Activated CD8-positive, alpha-beta T cell treated with anti-CD3 and anti-CD28 coated beads, Interleukin-2, amount 10 ng/mL, durations not matched to agents 7 days and 5 days (primary cell): Measurements from ENCODE around the gene PRKX. TPM values are rescaled to one million over a fixed set of nuclear protein-coding genes. Genes with fewer than 3 reads are reported as not detected.
"Not testable (repeated sequence)": the region's sequence is repeated elsewhere in the genome, so short reads cannot be mapped to it uniquely, and the experiment has no call there.

Experiments
- ATAC-seq: fragments of 150-1000 bp; cut with Tn5 transposase; one replicate; pipeline ENCODE4 v1.10.0; 2021; ENCODE audit warnings: moderate library complexity
- CTCF ChIA-PET: fragments of 350-600 bp; sonication (Branson Sonifier 250); formaldehyde crosslinking; loops from one replicate; lab custom pipeline; 2021; ENCODE audit warnings: antibody characterized with exemption; lab: Charles Lee
- POLR2A ChIA-PET: fragments of 350-600 bp; sonication (Branson Sonifier 250); formaldehyde crosslinking; loops from one replicate; lab custom pipeline; 2021; ENCODE audit warnings: antibody characterized with exemption; lab: Charles Lee
- DNase-seq: peaks from one replicate; pipeline ENCODE4 v3.0.0-alpha.2; 2020
- H3K27ac Mint-ChIP-seq: one replicate; pipeline ENCODE4 v1.8.0; 2021; ENCODE audit warnings: mild to moderate bottlenecking, mixed read lengths
- H3K27me3 Mint-ChIP-seq: one replicate; pipeline ENCODE4 v1.8.0; 2021; ENCODE audit warnings: low read depth, mixed read lengths
- H3K36me3 Mint-ChIP-seq: one replicate; pipeline ENCODE4 v1.8.0; 2021; ENCODE audit warnings: low read depth, mixed read lengths
- H3K4me1 Mint-ChIP-seq: one replicate; pipeline ENCODE4 v1.8.0; 2021; ENCODE audit warnings: low read depth, mixed read lengths
- H3K4me3 Mint-ChIP-seq: one replicate; pipeline ENCODE4 v1.8.0; 2021; ENCODE audit warnings: mild to moderate bottlenecking, mixed read lengths
- H3K9me3 Mint-ChIP-seq: one replicate; pipeline ENCODE4 v1.8.0; 2022; ENCODE audit warnings: mixed read lengths; ENCODE audit not compliant: insufficient read depth
- total RNA-seq, 2 experiments: library from RNA; stranded (reverse); gene quantifications; one replicate each; pipeline ENCODE4 v1.2.3, GENCODE V29; 2021

Gene PRKX
- total RNA-seq, 2 experiments from 2014 or later, result 123 TPM

GRCh38 chrX:3680459-3680858 is 33.0 kb downstream of the PRKX start:
- no peak overlapping the region for H3K4me3 Mint-ChIP-seq
- ATAC-seq (no peak), DNase-seq (no peak)
- H3K27ac Mint-ChIP-seq, result no peak overlapping the region
- CTCF ChIA-PET, result no interaction called here
- peaks cover 32% of the 10 kb centered on the region for H3K4me1 Mint-ChIP-seq
- POLR2A ChIA-PET, result no interaction called here
- H3K27me3 Mint-ChIP-seq, result no peaks in the 10 kb centered on the region
- no peaks in the 10 kb centered on the region for H3K9me3 Mint-ChIP-seq
- H3K36me3 Mint-ChIP-seq, result peaks cover 25% of the 10 kb centered on the region

- Mint-ChIP-seq H3K4me3 (no peak overlapping the region), H3K27me3 (no peaks in the 10 kb centered on the region), H3K9me3 (no peaks in the 10 kb centered on the region), H3K27ac (no peak overlapping the region), H3K4me1 (peaks cover 27% of the 10 kb centered on the region), H3K36me3 (peaks cover 26% of the 10 kb centered on the region)
- ChIA-PET CTCF (no interaction called here), POLR2A (no interaction called here)
- ATAC-seq, result no peak
- DNase-seq, result no peak
These were observed 33.8 kb downstream of the PRKX start for GRCh38 chrX:3679669-3680068.

GRCh38 chrX:3678328-3678727 is 35.1 kb downstream of the PRKX start:
- Mint-ChIP-seq H3K9me3 (no peaks in the 10 kb centered on the region), H3K4me1 (peaks cover 28% of the 10 kb centered on the region), H3K36me3 (peaks cover 38% of the 10 kb centered on the region), H3K27me3 (no peaks in the 10 kb centered on the region), H3K4me3 (no peak overlapping the region), H3K27ac (no peak overlapping the region)
- no peak for DNase-seq
- ChIA-PET POLR2A (interaction anchor here (1.3 kb wide), 1 partner anchor 18 kb away, joined by 3 read pairs; no protein-coding TSS in a partner anchor), CTCF (interaction anchor here (1.3 kb wide), 1 partner anchor 27 kb away, joined by 4 read pairs; no protein-coding TSS in a partner anchor)
- no peak for ATAC-seq

GRCh38 chrX:3674881-3675280 is 38.6 kb downstream of the PRKX start:
- no peaks in the 10 kb centered on the region for H3K9me3 Mint-ChIP-seq

GRCh38 chrX:3669841-3670475 is 43.5 kb downstream of the PRKX start:
- peaks cover 54% of the 10 kb centered on the region for H3K36me3 Mint-ChIP-seq
- peaks cover 5% of the 10 kb centered on the region for H3K4me1 Mint-ChIP-seq
- H3K27ac Mint-ChIP-seq, result no peak overlapping the region
- no peaks in the 10 kb centered on the region for H3K9me3 Mint-ChIP-seq
- CTCF ChIA-PET, result no interaction called here
- H3K27me3 Mint-ChIP-seq, result no peaks in the 10 kb centered on the region
- POLR2A ChIA-PET, result no interaction called here
- H3K4me3 Mint-ChIP-seq, result no peak overlapping the region
- DNase-seq (no peak), ATAC-seq (no peak)

More at GRCh38 chrX:3674881-3675280, 38.6 kb downstream of the PRKX start:
- ChIA-PET CTCF (no interaction called here), POLR2A (no interaction called here)
- peaks cover 47% of the 10 kb centered on the region for H3K36me3 Mint-ChIP-seq
- no peak overlapping the region for H3K27ac Mint-ChIP-seq
- DNase-seq (no peak), ATAC-seq (no peak)
- H3K4me1 Mint-ChIP-seq, result peaks cover 29% of the 10 kb centered on the region
- no peaks in the 10 kb centered on the region for H3K27me3 Mint-ChIP-seq
- no peak overlapping the region for H3K4me3 Mint-ChIP-seq

GRCh38 chrX:3666975-3667374 is 46.5 kb downstream of the PRKX start:
- Mint-ChIP-seq H3K36me3 (peaks cover 46% of the 10 kb centered on the region), H3K4me1 (peaks cover 7% of the 10 kb centered on the region), H3K4me3 (no peak overlapping the region), H3K27ac (no peak overlapping the region), H3K9me3 (no peaks in the 10 kb centered on the region), H3K27me3 (no peaks in the 10 kb centered on the region)
- DNase-seq (no peak), ATAC-seq (no peak)
- ChIA-PET POLR2A (no interaction called here), CTCF (no interaction called here)

GRCh38 chrX:3664921-3665320 is 48.5 kb downstream of the PRKX start:
- Mint-ChIP-seq H3K27me3 (no peaks in the 10 kb centered on the region), H3K27ac (peak overlapping the region; percentile 49), H3K9me3 (no peaks in the 10 kb centered on the region), H3K4me1 (peaks cover 13% of the 10 kb centered on the region), H3K4me3 (no peak overlapping the region), H3K36me3 (peaks cover 56% of the 10 kb centered on the region)
- DNase-seq (no peak), ATAC-seq (no peak)
- ChIA-PET CTCF (no interaction called here), POLR2A (no interaction called here)

- H3K36me3 Mint-ChIP-seq, result peaks cover 50% of the 10 kb centered on the region
- DNase-seq, H3K9me3 Mint-ChIP-seq, H3K27me3 Mint-ChIP-seq, H3K4me3 Mint-ChIP-seq, POLR2A ChIA-PET, H3K27ac Mint-ChIP-seq, ATAC-seq: not testable (repeated sequence)
- peaks cover 10% of the 10 kb centered on the region for H3K4me1 Mint-ChIP-seq
- CTCF ChIA-PET, result interaction anchor here (1.7 kb wide), 1 partner anchor 12 kb away, joined by 5 read pairs; no protein-coding TSS in a partner anchor
These were observed 49.7 kb downstream of the PRKX start for GRCh38 chrX:3663576-3664250.

GRCh38 chrX:3659761-3660160 is 53.7 kb downstream of the PRKX start:
- no peaks in the 10 kb centered on the region for H3K27me3 Mint-ChIP-seq
- no peaks in the 10 kb centered on the region for H3K9me3 Mint-ChIP-seq
- H3K36me3 Mint-ChIP-seq, result peaks cover 39% of the 10 kb centered on the region
- H3K4me3 Mint-ChIP-seq, result no peak overlapping the region
- ChIA-PET CTCF (interaction anchor here (0.8 to 1.6 kb wide), 2 partner anchors 8 to 9 kb away, joined by 3 read pairs; no protein-coding TSS in a partner anchor), POLR2A (no interaction called here)
- no peak for DNase-seq
- no peak for ATAC-seq
- no peak overlapping the region for H3K27ac Mint-ChIP-seq
- peaks cover 10% of the 10 kb centered on the region for H3K4me1 Mint-ChIP-seq

GRCh38 chrX:3655181-3655580 is 58.3 kb downstream of the PRKX start:
- no peaks in the 10 kb centered on the region for H3K9me3 Mint-ChIP-seq
- DNase-seq, result no peak
- POLR2A ChIA-PET, result no interaction called here

GRCh38 chrX:3653111-3653510 is 60.3 kb downstream of the PRKX start:
- peaks cover 21% of the 10 kb centered on the region for H3K36me3 Mint-ChIP-seq
- ChIA-PET POLR2A (no interaction called here), CTCF (no interaction called here)
- H3K9me3 Mint-ChIP-seq, result no peaks in the 10 kb centered on the region
- H3K27ac Mint-ChIP-seq, result no peak overlapping the region
- ATAC-seq (no peak), DNase-seq (no peak)
- H3K27me3 Mint-ChIP-seq, result no peaks in the 10 kb centered on the region
- H3K4me3 Mint-ChIP-seq, result no peak overlapping the region
- peaks cover 2% of the 10 kb centered on the region for H3K4me1 Mint-ChIP-seq

More at GRCh38 chrX:3655181-3655580, 58.3 kb downstream of the PRKX start:
- peaks cover 27% of the 10 kb centered on the region for H3K36me3 Mint-ChIP-seq
- ATAC-seq, result no peak
- H3K4me1 Mint-ChIP-seq, result peaks cover 2% of the 10 kb centered on the region
- H3K27ac Mint-ChIP-seq, result no peak overlapping the region
- no peak overlapping the region for H3K4me3 Mint-ChIP-seq
- no peaks in the 10 kb centered on the region for H3K27me3 Mint-ChIP-seq
- CTCF ChIA-PET, result no interaction called here

- ChIA-PET CTCF (interaction anchor here (0.6 to 2.3 kb wide), 14 partner anchors 8 to 162 kb away, joined by 3 to 27 read pairs (median 4); no protein-coding TSS in a partner anchor), POLR2A (no interaction called here)
- no peak overlapping the region for H3K4me3 Mint-ChIP-seq
- H3K4me1 Mint-ChIP-seq, result peaks cover 2% of the 10 kb centered on the region
- no peaks in the 10 kb centered on the region for H3K9me3 Mint-ChIP-seq
- H3K27me3 Mint-ChIP-seq, result no peaks in the 10 kb centered on the region
- H3K27ac Mint-ChIP-seq, result no peak overlapping the region
- no peak for ATAC-seq
- no peak for DNase-seq
- H3K36me3 Mint-ChIP-seq, result peaks cover 26% of the 10 kb centered on the region
These were observed 62.2 kb downstream of the PRKX start for GRCh38 chrX:3651277-3651676.
